Measurements from ENCODE around the gene DUSP1. TPM values are rescaled to one million over a fixed set of nuclear protein-coding genes. Genes with fewer than 3 reads are reported as not detected.

The DUSP1 gene
- total RNA-seq, 4 donors from 2014 or later: 455 to 718 (median 676) TPM

GRCh38 chr5:172769342-172769615, 1.7 kb downstream of the DUSP1 start:
- Histone ChIP-seq H3K9me3 (peaks cover 0 to 7% (median 0%) of the 10 kb centered on the region in 4 donors), H3K4me1 (peaks cover 42 to 67% (median 58%) of the 10 kb centered on the region in 4 donors), H3K36me3 (peaks cover 13 to 41% (median 33%) of the 10 kb centered on the region in 4 donors), H3K27ac (replicated peaks in 1 of 4) (peak overlapping the region; percentile 99 to 100 (median 100)), H3K27me3 (peaks cover 0 to 8% (median 0%) of the 10 kb centered on the region in 4 donors), H3K4me3 (peak overlapping the region; percentile 88 to 98 (median 90))
- WGBS: 35% methylated on average over 2 of the region's 2 CpGs
- TF ChIP-seq POLR2A (IDR thresholded peaks at IDR 0.05; ENCODE audit: low read depth): no peak
- no peak for TF ChIP-seq EP300 (IDR thresholded peaks at IDR 0.05)
- no peak for TF ChIP-seq CTCF (IDR thresholded peaks at IDR 0.05)
- no peak for TF ChIP-seq POLR2AphosphoS5 (IDR thresholded peaks at IDR 0.05)
- no peak for DNase-seq (ENCODE audit: extremely low spot score)
- intact Hi-C loops (cut with DNase I): no loop called here

GRCh38 chr5:172768573-172769341, 2.2 kb downstream of the DUSP1 start:
- intact Hi-C loops (cut with DNase I): no loop called here
- DNase-seq (ENCODE audit: extremely low spot score): no peak
- WGBS: 36% methylated on average over 18 of the region's 20 CpGs
- Histone ChIP-seq H3K4me1 (peaks cover 45 to 62% (median 58%) of the 10 kb centered on the region in 4 donors), H3K27me3 (peaks cover 0 to 8% (median 0%) of the 10 kb centered on the region in 4 donors), H3K36me3 (peaks cover 13 to 41% (median 33%) of the 10 kb centered on the region in 4 donors), H3K27ac (replicated peaks in 1 of 4) (peak overlapping the region; percentile 99 to 100 (median 100)), H3K4me3 (peak overlapping the region; percentile 88 to 98 (median 90)), H3K9me3 (peaks cover 0 to 7% (median 0%) of the 10 kb centered on the region in 4 donors)
- TF ChIP-seq POLR2AphosphoS5 (IDR thresholded peaks at IDR 0.05) (peak in 1 of 2 donors; percentile 83), CTCF (IDR thresholded peaks at IDR 0.05) (no peak), POLR2A (IDR thresholded peaks at IDR 0.05; ENCODE audit: low read depth) (peak; percentile 50), EP300 (IDR thresholded peaks at IDR 0.05) (no peak)

DNA sequence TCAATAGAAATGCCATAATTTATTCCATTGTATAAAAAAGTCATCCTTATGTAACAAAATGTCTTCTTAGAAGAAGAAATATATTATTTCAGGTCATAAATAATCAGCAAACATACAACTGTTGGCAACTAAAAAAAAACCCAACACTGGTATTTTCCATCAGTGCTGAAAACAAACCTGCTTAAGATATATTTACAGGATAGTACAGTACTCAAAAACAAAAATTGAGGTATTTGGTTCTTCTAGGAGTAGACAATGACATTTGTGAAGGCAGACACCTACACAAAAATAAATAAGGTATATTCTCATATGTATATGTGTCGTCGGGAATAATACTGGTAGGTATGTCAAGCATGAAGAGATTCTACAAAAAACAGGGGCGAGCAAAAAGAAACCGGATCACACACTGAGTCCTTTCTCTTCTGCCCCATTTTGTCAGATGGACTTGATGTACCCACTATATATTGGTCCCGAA, 2.9 kb downstream of the DUSP1 start:
- 31% methylated on average over 5 of the region's 5 CpGs for WGBS
- DNase-seq (ENCODE audit: extremely low spot score): no peak
- peaks cover 39 to 58% (median 53%) of the 10 kb centered on the region in 4 donors for H3K4me1 ChIP-seq
- H3K36me3 ChIP-seq: peaks cover 13 to 41% (median 33%) of the 10 kb centered on the region in 4 donors
- TF ChIP-seq EP300 (IDR thresholded peaks at IDR 0.05) (no peak), POLR2A (IDR thresholded peaks at IDR 0.05; ENCODE audit: low read depth) (no peak), POLR2AphosphoS5 (IDR thresholded peaks at IDR 0.05) (no peak), CTCF (IDR thresholded peaks at IDR 0.05) (no peak)
- H3K27me3 ChIP-seq: peaks cover 0 to 8% (median 0%) of the 10 kb centered on the region in 4 donors
- H3K4me3 ChIP-seq: peak overlapping the region; percentile 88 to 98 (median 90)
- H3K27ac ChIP-seq (replicated peaks in 1 of 4): peak overlapping the region; percentile 99 to 100 (median 100)
- H3K9me3 ChIP-seq: peaks cover 0 to 7% (median 0%) of the 10 kb centered on the region in 4 donors
- intact Hi-C loops (cut with DNase I): no loop called here

- H3K4me3 ChIP-seq: peak overlapping the region; percentile 88 to 98 (median 90)
- TF ChIP-seq POLR2A (IDR thresholded peaks at IDR 0.05; ENCODE audit: low read depth) (peak; percentile 27), CTCF (IDR thresholded peaks at IDR 0.05) (peak in 1 of 3 experiments; percentile 4), EP300 (IDR thresholded peaks at IDR 0.05) (peak; percentile 3), POLR2AphosphoS5 (IDR thresholded peaks at IDR 0.05) (peak in 1 of 2 donors; percentile 83)
- H3K27me3 ChIP-seq: peaks cover 0 to 8% (median 0%) of the 10 kb centered on the region in 4 donors
- intact Hi-C loops (cut with DNase I): no loop called here
- peak; percentile 96 for DNase-seq (ENCODE audit: extremely low spot score)
- peaks cover 0 to 7% (median 0%) of the 10 kb centered on the region in 4 donors for H3K9me3 ChIP-seq
- H3K36me3 ChIP-seq: peaks cover 13 to 41% (median 33%) of the 10 kb centered on the region in 4 donors
- H3K4me1 ChIP-seq: peaks cover 28 to 42% (median 37%) of the 10 kb centered on the region in 4 donors
- peak overlapping the region; percentile 99 to 100 (median 100) for H3K27ac ChIP-seq (replicated peaks in 1 of 4)
- WGBS: 20% methylated on average over 17 of the region's 17 CpGs
Observed at GRCh38 chr5:172766287-172767108, 4.5 kb downstream of the DUSP1 start.

Measured in esophagus muscularis mucosa (tissue), 4 donors.